Stimulated activated CD8-positive, alpha-beta memory T cell treated with anti-CD3 and anti-CD28 coated beads, Interleukin-15, amount 100 ng/mL, for 4 hours (primary cell): ENCODE data around the gene MTMR6.
"Not testable (repeated sequence)": the region's sequence is repeated elsewhere in the genome, so short reads cannot be mapped to it uniquely, and the experiment has no call there.

Experiments
- DNase-seq, 2 donors: peaks; one replicate each; pipeline ENCODE4 v3.0.0-alpha.2; 2020; ENCODE audit warnings: low read depth in 2 of 2

Gene MTMR6

DNA sequence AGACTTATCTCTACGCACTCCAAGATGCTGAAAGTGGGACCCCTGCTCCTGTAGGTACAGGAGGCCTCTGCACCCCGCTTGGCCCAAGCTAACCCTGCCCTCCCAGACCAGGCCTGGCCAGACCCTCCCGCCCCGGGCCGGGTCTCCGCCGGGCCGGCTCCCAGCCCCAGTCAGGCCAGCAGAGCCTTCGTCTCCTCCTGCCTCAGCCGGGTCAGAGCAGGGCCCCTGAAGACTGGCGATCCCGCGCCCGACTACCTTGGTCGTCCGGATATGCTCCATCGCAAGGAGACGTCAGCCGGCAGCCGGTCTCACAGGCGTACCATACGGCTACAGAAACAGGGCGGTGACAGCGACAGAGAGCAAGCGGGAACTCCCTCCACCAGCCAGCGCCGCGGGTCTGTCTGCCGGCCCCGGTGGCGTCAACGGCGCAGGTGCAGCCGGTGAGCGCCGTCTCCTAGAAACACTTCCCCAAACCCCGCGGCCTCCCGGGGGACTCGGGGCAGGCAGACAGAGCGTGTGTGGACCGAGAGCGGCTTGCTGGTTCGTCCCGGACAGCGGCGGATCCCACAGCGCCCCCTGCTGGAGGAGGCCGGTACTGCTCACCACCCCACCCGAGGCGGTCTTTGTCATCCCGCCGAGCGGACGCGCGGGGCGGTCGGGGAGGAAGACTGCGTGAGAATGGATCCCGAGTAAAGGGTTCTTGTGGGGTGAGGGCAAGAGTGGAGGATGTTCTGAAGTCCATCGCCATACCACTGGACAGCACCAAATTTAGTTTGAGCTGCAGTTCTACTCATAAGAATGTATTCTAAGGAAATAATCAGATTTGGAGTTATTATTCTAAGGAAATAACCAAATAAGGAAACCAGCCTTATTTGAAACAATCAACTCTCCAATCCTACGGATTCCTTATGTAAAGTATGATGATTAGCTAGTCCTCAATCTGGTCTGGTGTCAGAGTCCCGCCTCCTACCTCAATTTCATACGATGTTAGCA is at the start of gene MTMR6:
MTMR6 (minus strand) TSS at position 520 of the 993 bp plus-strand sequence; CDS start at position 279, 241 bp downstream.
- peak; percentile 83 to 85 for DNase-seq

DNA sequence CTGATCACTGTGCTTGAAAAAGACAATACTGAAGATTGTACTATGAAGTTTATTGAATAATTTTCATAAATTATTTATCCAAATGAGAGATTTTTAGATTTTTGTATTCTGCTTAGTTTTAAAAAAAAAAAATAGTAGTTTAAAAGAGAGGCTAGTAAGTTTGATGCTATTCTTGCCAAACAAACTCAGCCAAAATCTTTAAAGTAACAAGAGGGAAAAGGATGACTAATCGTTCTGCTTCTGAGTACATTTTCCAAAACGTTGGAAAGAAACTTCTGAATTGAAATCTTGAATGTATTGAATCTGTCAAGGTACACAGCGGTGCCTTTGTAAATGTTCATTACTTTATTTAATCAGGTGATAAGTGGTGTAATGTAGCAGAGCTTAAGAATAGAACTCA is 48.6 kb upstream of the MTMR6 start:
- DNase-seq = no peak

DNA sequence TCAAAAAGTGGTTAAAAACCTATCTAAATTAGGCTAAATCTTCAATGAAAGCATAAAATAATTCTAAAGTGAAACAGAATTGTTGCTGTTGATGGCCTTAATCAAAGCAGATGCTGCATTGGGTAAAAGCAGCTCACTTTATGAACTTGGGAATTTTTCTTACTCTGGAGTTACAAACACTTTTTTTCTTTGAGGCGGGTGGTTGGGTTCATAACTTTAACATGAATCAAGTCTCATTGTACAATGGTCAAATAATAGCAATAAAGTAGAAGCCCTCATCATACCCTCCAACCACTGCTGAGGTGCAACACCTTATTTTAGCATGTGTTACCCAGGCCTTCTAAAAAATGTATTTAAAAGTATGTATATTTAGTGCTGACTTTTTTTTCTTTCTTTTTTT is 43.3 kb upstream of the MTMR6 start:
- no peak for DNase-seq

DNA sequence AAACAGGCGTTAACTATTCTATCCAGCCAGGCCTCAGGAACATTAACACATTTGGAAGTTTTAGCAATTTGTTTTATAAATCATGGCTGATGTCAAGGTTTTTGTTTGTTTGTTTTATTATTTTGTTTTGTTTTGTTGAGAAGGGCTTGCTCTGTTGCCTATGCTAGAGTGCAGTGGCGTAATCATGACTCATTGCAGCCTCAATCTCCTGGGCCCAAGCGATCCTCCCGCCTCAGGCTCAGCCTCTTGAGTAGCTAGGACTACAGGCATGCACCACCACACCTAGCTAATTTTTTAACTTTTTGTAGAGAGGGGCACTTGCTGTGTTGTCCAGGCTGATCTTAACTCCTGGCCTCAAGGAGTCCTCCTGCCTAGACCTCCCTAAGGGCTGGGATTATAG is 42.4 kb upstream of the MTMR6 start:
- DNase-seq = no peak

DNA sequence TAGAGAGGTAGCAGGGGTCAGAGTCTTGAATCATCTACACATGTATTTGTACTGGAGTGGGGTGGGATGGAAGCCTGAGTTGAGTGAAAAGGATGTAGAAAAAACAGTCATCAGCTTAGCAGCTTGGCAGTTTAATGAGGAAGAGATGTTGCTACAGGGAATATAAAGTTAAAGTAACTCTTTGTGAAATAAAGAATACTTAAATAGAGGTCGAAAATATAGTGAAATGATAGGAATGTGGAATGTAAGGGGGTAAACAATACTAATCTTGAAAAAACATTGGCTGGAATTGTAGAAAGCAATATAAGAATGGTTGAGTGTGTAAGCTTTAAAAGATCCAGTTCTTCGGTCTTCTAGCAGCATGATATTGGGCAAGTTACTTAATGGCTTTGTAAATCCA is 36.8 kb upstream of the MTMR6 start:
- no peak for DNase-seq

DNA sequence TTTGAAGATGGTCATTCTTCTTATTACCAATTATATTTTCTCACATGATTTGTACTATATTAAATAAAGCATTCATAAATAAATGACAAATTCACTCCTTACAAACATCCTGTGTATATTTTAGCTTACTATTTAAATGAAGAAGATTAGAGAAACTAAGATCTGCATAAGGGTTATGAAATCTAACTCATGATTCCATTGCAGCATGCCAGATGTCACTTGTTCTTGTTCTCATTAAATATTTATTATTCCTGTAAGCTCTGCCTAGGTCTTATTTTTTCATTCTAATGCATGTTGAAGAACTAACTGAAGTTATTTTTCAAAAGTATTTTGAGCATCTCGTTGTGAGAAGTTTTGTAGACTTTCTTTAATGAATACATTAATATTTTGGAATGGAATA is 32.5 kb upstream of the MTMR6 start:
- no peak for DNase-seq

DNA sequence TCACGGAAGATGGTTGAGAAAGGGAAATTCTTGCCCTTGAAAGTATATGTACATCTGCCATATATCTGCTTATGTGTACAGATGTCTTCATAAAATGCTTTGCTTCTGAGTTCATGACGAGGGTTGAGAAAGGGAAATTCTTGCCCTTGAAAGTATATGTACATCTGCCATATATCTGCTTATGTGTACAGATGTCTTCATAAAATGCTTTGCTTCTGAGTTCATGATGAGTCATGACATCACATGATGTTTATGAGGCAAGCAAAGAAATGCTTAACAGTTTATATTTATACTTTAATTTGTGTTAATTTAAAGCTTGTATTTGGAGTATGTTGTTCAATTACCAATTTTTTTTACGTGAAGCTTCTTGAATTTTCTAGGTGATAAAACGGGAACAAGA is 31.7 kb upstream of the MTMR6 start:
- DNase-seq = not testable (repeated sequence)

DNA sequence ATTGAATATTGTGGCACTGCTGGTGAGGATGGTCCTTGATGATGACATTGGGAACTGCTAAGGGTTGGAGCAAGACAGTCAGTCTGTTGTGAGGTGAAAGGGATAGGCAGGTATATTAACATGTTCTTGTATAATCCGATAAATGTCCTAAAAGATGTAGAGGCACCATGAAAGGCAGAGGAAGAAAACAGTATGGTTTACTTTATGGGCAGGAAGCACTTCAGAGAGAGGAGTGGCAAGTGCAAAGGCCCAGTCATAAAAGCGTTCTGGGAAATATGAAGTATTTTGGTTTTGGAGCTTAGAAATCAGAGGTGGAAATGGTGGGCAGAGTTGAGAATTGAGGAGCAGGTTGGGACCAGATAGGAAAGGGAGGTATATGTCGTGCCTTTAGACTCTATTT is 23.6 kb upstream of the MTMR6 start:
- DNase-seq = no peak

DNA sequence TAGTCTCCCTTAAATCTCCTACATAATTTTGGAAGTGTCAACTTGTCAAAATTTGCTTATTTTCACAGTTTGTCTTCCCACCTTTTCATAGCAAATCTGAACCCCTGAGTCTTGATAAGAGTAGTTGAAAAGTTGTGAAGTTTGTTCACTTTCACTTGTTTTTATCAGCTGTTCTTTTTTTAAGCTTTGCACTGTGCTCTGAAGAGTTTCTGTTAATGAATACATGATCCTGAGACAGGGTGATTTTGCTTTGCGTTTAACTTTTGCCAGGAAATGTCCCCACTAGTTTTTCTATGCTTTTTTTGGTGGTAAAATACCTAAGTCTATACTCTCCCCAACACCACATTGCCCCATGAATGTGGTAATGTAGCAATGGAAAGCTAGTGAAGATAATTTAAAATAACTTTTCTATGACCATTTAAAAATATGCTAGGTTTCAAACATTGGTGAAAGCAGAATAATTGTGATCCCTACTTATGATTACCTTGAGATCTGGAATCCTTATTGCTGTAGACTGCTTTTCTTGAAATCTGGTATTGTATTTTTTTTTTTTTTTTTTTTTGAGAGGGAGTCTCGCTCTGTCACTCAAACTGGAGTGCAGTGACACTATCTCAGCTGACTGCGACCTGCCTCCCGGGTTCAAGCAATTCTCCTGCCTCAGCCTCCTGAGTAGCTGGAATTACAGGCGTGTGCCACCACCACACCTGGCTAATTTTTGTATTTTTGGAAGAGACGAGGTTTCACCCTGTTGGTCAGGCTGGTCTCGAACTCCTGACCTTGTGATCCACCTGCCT is 19.6 kb upstream of the MTMR6 start:
- DNase-seq = no peak

DNA sequence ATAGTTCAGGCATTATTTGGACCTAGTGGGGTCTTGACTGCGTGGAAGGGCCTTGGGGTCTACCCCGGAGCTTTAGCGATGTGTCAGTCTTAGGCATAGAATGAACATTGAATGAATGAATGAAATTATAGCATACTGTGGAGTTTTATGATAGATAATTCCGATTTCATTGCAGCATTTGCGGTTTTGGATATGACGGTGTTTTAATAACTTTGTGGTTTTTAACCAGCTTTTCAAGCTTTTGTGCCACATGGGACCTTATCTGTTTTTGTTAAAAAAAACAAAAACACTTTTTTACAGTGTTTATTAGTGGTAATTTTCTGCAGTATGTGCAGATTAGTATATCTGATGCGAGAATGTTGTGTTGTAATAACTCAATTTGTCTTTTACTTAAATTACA is 14.8 kb upstream of the MTMR6 start:
- DNase-seq = no peak

DNA sequence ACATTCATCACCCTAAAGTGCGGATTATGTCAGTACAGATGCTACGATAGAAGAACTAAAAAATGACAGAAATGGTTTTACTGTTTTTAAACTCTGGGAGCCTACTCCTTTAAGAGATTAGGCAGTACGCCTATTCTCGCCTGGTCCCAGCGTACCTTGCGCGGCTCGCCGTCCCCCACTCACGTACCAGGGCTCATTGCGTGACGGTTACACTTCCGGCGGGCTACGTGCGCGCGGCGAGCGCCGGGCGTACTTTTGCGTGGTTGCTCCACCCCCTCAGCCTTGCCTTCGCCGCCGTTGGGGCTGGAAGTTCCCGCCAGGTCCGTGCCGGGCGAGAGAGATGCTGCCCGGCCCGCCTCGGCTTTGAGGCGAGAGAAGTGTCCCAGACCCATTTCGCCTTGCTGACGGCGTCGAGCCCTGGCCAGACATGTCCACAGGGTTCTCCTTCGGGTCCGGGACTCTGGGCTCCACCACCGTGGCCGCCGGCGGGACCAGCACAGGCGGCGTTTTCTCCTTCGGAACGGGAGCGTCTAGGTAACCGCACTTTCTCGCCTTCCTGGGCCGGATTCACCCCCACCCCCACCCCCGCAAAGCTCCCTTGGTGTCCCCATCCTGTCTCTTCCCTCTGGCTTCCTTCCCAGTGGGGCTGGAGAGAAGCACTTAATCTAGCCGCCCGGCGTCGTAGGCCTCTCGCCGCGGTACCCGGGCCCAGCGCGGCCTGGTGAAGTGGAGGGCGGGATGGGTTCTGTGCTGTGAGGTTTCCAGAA is 14.2 kb upstream of the MTMR6 start, which contains the start of gene NUP58:
NUP58 (plus strand) TSS at position 279 of the 767 bp plus-strand sequence; CDS start at position 428, 149 bp downstream.
- DNase-seq = peak; percentile 87 to 88

DNA sequence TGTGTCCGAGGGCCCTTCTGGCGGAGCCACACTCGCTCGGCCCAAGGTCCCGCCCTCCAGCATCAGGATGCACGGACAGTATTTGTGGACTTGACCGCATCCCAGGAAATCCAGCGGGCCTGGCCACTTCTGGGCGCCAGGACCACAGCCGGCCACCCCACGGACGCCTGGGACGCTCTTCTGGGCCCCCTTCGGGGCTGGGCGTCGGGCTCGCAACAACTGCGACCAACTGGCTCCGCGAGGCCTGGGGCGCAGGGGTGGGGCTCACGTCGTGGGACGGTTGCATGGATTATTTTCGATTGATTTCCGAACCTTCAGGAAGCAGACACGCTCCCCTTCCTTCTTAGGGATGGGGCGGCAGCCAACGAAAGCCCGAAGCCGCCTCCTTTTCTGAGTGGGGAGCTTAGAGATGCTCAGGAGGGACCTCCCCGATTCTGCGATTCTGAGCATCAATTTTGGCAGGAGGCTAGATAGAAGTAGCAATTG is 13.6 kb upstream of the MTMR6 start:
- DNase-seq = no peak

DNA sequence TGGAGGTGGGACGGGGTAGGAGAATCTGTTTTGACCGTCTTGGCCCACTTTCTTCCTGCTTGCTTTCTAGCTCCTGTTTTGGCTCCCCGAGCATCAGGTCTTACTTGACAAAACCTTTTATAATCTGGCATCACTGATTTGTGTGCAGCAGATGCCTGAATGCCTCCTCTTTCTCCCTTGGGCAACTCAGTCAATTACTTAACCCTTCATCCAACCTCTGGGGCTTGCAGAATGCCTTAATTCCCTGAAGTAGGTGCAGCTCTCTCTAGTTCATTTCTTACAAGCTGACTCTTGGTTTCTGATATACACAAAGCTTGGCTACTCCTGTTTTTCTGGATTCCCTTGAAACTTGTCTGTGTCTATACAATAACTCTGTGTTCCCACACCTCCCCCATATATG is 8.4 kb upstream of the MTMR6 start:
- no peak for DNase-seq

DNA sequence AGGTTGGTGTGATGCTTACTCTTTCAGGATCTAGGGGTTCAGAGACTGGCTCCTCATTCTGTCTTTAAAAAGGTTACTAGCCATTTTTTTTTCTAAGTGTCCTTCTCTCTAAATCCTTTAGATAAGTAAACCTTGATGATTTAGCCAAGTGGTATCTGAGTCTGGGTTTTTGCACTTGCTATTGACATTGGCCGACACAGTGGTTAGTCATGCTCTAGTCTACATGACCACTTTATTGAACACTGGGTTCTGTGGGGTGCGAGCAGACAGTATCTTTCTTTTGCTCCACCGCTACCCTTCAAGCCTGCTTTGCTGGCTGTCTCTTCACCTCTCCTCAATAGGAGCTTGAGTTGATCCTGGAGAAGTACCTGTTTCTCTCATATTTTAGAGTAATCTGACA is 7.9 kb upstream of the MTMR6 start:
- DNase-seq = no peak

DNA sequence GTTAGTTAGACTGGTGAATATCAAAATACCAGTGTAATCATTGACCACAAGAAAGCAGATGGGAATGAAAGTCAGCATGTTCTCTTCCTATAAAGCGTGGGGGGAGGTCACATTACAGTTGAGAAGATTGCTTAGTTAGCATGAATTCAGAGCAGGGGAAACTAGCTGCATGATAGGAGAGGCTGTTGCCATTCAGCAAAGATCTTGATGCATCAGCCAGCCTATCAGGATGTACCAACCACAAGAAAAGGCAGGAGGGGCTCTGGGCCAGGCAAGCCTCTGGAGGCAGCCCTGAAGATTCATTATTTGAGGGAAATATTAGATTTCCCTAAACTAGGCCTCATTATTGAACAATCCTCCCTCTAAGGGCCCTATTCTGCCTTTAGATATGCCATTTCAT is 5.0 kb upstream of the MTMR6 start:
- DNase-seq = no peak

DNA sequence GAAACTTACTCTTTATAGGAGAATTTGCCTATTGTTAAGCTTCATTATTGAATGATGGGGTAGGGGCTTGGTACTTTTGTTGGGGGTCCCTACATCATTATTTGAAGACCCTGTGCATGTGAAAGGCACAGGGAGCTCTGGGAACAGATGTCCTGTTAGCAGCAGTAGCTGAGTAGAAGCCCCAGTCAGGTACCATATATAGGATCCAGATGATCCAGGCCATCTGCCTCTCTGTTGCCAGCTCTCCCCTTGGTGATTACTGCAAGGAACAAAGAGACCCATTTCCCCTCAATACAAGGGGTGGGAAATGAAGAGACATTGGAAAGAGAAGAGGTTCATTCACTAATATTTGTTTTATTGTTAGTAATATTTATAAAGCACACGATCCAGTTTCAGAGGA is 4.4 kb upstream of the MTMR6 start:
- no peak for DNase-seq

DNA sequence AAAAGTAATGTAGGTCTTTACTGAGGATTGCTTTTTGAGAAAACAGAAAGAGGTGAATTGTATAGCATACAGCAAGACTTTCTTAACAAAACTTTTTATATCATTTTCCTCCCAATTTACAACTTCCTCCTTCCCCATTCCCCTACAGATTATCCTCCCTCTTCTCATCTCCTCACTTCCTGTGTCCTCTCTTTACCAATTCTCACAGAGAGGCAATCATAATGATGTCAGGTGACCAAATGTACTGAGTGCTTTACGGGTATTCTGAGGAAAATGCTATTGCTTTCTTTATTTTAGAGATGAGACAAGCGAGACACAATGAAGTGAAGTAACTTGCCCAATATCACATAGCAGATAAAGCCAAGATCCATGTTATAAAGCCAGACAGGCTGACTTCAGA is 1.7 kb upstream of the MTMR6 start:
- no peak for DNase-seq

DNA sequence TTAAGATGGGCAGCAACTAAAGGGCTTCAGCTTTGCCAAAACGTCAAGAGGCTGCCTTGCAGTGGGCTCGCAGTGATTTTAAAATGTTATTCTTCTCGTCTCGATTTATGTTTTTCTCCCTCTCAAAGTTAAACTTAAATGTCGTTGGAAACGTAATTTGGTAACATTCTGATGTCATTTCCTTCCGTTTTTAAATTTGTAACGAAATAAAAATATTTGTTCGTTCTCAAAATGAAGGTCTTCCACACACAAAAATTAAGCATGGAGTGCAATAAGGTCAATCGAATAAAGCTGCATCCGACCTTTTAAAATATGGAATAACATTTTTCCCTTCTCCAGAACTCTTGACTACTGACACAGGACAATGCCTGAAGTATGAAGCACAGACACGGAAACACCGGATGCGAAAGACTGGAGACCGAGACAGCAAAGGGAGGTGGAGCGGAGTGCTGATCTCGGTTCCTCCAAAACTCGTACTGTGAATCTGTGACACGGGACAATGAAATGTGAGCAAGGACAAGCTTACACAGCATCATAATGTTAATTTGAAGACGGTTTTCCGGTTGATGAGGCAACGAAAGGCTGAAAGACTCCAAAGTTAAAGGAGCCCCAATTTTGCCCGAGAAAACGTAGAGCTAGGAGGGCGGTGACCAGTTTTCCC is 850 bp downstream of the MTMR6 start:
- DNase-seq = no peak

DNA sequence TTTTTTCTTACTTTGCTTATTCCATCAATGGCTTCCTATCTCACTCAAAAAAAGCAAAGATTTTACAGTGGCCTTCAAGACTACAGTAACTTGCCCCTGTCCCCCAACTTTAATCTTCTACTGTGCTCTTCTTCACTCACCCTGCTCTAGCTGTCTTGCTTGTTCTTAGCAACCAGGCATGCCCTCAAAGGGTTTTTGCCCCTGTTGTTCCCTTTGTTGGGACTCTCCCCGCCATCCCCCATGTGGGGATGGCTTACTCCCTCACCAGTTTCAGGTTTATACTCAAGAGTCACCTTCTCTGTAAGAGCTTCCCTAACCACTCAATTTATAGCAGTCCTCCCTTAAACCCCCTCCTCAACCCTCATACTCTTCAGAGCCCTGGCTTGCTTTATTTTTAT is 5.4 kb downstream of the MTMR6 start:
- no peak for DNase-seq

DNA sequence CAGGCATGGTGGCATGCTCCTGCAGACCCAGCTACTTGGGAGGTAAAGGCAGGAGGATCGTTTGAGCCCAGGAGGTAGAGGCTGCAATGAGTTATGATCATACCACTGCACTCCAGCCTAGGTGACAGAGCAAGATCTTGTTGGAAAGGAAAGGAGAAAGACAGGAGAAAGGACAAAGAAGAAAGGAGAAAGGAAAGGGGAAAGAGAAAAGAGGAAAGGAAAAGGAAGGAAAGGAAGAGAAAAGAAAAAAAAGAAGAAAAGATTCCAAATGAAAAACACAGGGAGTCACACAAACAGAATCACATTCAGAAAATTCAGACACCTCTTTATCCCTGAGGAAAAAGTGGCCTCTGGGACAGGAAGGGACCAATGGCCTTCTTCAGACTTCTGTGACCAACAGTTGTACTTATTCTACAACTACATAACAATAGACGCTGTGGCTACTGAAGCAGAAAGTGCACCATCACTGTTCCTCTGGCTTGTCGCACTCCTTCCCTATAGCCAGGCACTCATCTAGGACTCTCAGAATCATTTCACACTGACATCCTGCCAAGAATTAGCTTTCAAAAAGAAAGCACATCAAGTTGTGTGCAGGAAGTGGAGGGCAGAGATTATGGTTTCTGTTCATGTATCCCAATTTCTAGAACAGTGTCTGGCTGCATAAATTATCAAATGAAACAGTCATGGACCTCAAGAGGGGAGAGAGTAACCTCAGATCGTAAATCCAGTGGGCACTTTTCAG is 5.9 kb downstream of the MTMR6 start:
- DNase-seq = no peak

DNA sequence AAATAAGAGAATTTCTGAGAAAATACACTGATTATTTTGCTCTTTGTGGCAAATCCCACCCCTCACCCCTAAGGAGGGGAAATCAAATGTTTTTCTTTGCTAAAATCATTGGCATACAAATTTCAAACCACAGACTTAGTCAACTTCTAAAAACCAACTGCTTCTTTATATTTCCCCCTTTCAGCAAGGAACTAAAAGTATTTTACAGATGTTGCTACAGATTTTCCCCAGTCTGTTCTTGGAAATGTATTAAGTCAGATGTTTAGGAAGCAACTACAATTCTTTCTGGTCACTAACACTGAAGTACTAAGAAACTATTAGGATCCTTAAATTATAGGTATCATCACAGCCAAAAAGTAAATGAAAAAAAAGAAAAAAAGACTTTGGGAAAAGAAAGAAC is 6.9 kb downstream of the MTMR6 start:
- DNase-seq = no peak
